ENCODE measurements around the gene PCSK2. TPM values are rescaled to one million over a fixed set of nuclear protein-coding genes. Genes with fewer than 3 reads are reported as not detected.

Gene PCSK2
- total RNA-seq, 2 experiments from 2014 or later = not detected

DNA sequence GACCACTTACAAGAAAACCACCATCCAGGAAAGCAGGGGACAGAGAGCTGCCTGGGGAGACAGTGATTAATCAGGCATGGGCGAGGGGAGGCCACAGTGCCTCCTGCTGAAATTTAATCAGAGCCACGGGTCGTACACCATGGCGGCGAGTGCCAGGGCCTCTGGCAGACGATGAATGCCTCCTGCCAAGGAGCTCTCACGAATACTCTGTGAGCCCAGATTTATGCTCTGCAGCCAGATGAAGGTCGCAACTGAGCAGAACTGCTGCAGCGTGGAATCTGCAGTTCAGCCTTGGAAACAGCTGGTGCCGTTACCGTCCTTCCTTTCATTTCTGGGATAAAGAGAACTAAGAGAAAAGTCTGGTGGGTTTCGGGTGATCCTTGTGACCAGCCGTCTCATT lies 218.7 kb downstream of the PCSK2 start:
- no peak overlapping the region for H3K4me2 ChIP-seq (ENCODE audit: low read length)
- ChIA-PET POLR2A (no interaction called here), CTCF (ENCODE audit: unreplicated experiment) (no interaction called here)
- no peaks in the 10 kb centered on the region for H4K20me1 ChIP-seq (ENCODE audit: insufficient read depth, low read length)
- H3K9me2 ChIP-seq (ENCODE audit: insufficient read depth, low read length) = no peaks in the 10 kb centered on the region
- no peak overlapping the region for H2AFZ ChIP-seq (ENCODE audit: low read length)
- no peaks in the 10 kb centered on the region for H3K9me3 ChIP-seq (ENCODE audit: low read length)
- no peak overlapping the region for H3K4me3 ChIP-seq (ENCODE audit: low read depth, low read length, poor library complexity, severe bottlenecking)
- BruUV-seq (replicated peaks) = no TSS peak
- H3K27ac ChIP-seq (ENCODE audit: low read depth, low read length, poor library complexity, severe bottlenecking) = no peak overlapping the region
- no peak for TF ChIP-seq CTCF (conservative IDR thresholded peaks at IDR 0.05; ENCODE audit: low read length)
- no peak for TF ChIP-seq EZH2phosphoT487 (IDR thresholded peaks at IDR 0.05; ENCODE audit: borderline replicate concordance, low read depth, low read length)
- intact Hi-C loops (cut with micrococcal nuclease; ENCODE audit: unreplicated experiment) = no loop called here
- H3K4me1 ChIP-seq (ENCODE audit: insufficient read depth, low read length, poor library complexity, severe bottlenecking) = no peaks in the 10 kb centered on the region
- no peaks in the 10 kb centered on the region for H3K79me2 ChIP-seq (ENCODE audit: insufficient read depth, low read depth, low read length)
- DNase-seq (ENCODE audit: low spot score) = no peak
- H3K36me3 ChIP-seq (ENCODE audit: insufficient read depth, low read length) = no peaks in the 10 kb centered on the region

- no peak overlapping the region for H3K4me2 ChIP-seq (ENCODE audit: low read length)
- H3K4me3 ChIP-seq (ENCODE audit: low read depth, low read length, poor library complexity, severe bottlenecking) = no peak overlapping the region
- no peak overlapping the region for H3K27ac ChIP-seq (ENCODE audit: low read depth, low read length, poor library complexity, severe bottlenecking)
- no peaks in the 10 kb centered on the region for H3K79me2 ChIP-seq (ENCODE audit: insufficient read depth, low read depth, low read length)
- DNase-seq (ENCODE audit: low spot score) = no peak
- H3K4me1 ChIP-seq (ENCODE audit: insufficient read depth, low read length, poor library complexity, severe bottlenecking) = no peaks in the 10 kb centered on the region
- no peaks in the 10 kb centered on the region for H3K9me3 ChIP-seq (ENCODE audit: low read length)
- no peaks in the 10 kb centered on the region for H3K36me3 ChIP-seq (ENCODE audit: insufficient read depth, low read length)
- H3K9me2 ChIP-seq (ENCODE audit: insufficient read depth, low read length) = no peaks in the 10 kb centered on the region
- ChIA-PET CTCF (ENCODE audit: unreplicated experiment) (no interaction called here), POLR2A (interaction anchor here (1.0 kb wide), 1 partner anchor 16 kb away, joined by 3 read pairs; no protein-coding TSS in a partner anchor)
- no peak overlapping the region for H2AFZ ChIP-seq (ENCODE audit: low read length)
- H4K20me1 ChIP-seq (ENCODE audit: insufficient read depth, low read length) = no peaks in the 10 kb centered on the region
- no peak for TF ChIP-seq EZH2phosphoT487 (IDR thresholded peaks at IDR 0.05; ENCODE audit: borderline replicate concordance, low read depth, low read length)
- TF ChIP-seq CTCF (conservative IDR thresholded peaks at IDR 0.05; ENCODE audit: low read length) = no peak
- no TSS peak for BruUV-seq (replicated peaks)
- intact Hi-C loops (cut with micrococcal nuclease; ENCODE audit: unreplicated experiment) = no loop called here
Measured at GRCh38 chr20:17446171-17446570, 219.3 kb downstream of the PCSK2 start.

GRCh38 chr20:17448071-17448470 lies 221.2 kb downstream of the PCSK2 start:
- no peaks in the 10 kb centered on the region for H3K9me3 ChIP-seq (ENCODE audit: low read length)
- H3K36me3 ChIP-seq (ENCODE audit: insufficient read depth, low read length) = no peaks in the 10 kb centered on the region
- ChIA-PET CTCF (ENCODE audit: unreplicated experiment) (no interaction called here), POLR2A (no interaction called here)
- H3K4me1 ChIP-seq (ENCODE audit: insufficient read depth, low read length, poor library complexity, severe bottlenecking) = no peaks in the 10 kb centered on the region
- no peaks in the 10 kb centered on the region for H3K9me2 ChIP-seq (ENCODE audit: insufficient read depth, low read length)
- H3K27ac ChIP-seq (ENCODE audit: low read depth, low read length, poor library complexity, severe bottlenecking) = no peak overlapping the region
- BruUV-seq (replicated peaks) = no TSS peak
- H4K20me1 ChIP-seq (ENCODE audit: insufficient read depth, low read length) = no peaks in the 10 kb centered on the region
- no peaks in the 10 kb centered on the region for H3K79me2 ChIP-seq (ENCODE audit: insufficient read depth, low read depth, low read length)
- no peak overlapping the region for H3K4me2 ChIP-seq (ENCODE audit: low read length)
- intact Hi-C loops (cut with micrococcal nuclease; ENCODE audit: unreplicated experiment) = no loop called here
- no peak for DNase-seq (ENCODE audit: low spot score)
- no peak overlapping the region for H2AFZ ChIP-seq (ENCODE audit: low read length)
- H3K4me3 ChIP-seq (ENCODE audit: low read depth, low read length, poor library complexity, severe bottlenecking) = no peak overlapping the region
- TF ChIP-seq EZH2phosphoT487 (IDR thresholded peaks at IDR 0.05; ENCODE audit: borderline replicate concordance, low read depth, low read length) (no peak), CTCF (conservative IDR thresholded peaks at IDR 0.05; ENCODE audit: low read length) (no peak)
